CD4-positive, alpha-beta T cell treated with Interleukin-4 for 4 hours (primary cell): ENCODE data around the gene OR8B2.
"Not testable (repeated sequence)": the region's sequence is repeated elsewhere in the genome, so short reads cannot be mapped to it uniquely, and the experiment has no call there.

Experiments used
- DNase-seq: peaks from one replicate; pipeline ENCODE4 v3.0.0-alpha.2; 2020

Gene OR8B2, protein sequence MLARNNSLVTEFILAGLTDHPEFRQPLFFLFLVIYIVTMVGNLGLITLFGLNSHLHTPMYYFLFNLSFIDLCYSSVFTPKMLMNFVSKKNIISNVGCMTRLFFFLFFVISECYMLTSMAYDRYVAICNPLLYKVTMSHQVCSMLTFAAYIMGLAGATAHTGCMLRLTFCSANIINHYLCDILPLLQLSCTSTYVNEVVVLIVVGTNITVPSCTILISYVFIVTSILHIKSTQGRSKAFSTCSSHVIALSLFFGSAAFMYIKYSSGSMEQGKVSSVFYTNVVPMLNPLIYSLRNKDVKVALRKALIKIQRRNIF

DNA sequence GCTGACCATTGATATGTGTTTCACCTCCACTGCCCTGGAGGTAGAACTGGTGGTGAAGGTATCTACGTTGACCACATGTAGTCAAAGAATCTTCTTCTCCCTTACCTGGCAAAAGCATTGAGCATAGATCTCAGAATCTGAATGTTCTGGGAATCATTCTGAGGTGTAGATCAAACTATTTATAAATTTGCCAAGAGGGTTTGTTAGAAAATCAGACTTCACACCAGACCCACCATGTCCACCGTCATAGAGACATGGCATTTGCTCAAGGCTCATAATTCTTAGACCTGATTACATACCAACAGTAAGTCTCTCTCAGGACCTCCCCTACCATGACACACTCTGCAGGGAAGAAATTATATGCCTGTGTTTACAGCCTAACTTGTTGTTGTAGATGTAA lies at the start of gene OR8B2:
OR8B2 (minus strand) TSS at position 101 of the 400 bp plus-strand sequence. CDS start 1,156 bp downstream, outside the sequence.
- DNase-seq = no peak

- no peak for DNase-seq
Measured at GRCh38 chr11:124429599-124429998, 45.3 kb upstream of the OR8B2 start.

GRCh38 chr11:124424384-124424921 lies 40.2 kb upstream of the OR8B2 start, which contains the start of gene OR8B4:
TSS of gene OR8B4 (minus strand) at chr11:124424871. CDS start at chr11:124424871, 0 bp downstream.
- DNase-seq = no peak

- no peak for DNase-seq
Measured at GRCh38 chr11:124421043-124421442, 36.7 kb upstream of the OR8B2 start.

DNA sequence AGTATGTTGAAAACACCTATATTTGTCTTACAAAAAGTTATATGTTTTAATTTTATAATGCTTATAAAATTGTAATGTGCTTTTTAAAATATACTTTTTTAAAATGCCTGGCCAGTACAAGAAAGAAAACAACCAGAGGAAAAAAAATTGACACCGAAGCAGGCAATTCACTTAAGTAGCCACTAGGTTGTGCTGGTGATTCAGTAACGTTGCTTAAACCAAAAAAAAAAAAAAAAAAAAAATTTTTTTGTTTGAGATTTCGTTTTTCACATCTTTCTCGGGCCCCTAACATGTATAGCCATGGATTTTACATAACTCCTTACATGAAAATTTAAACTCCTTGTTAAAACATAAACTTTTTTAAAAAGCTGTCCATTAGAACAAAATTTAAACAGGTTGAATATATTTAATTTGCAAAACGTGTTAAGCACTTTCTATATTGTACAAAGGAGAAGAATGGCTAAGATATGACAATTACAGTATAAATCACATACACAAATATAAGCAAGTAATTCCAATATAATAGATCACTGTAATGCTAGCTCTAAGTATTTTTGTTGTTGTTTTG lies 31.1 kb upstream of the OR8B2 start:
- peak; percentile 20 for DNase-seq

- no peak for DNase-seq
Measured at GRCh38 chr11:124409906-124410305, 25.6 kb upstream of the OR8B2 start.

DNA sequence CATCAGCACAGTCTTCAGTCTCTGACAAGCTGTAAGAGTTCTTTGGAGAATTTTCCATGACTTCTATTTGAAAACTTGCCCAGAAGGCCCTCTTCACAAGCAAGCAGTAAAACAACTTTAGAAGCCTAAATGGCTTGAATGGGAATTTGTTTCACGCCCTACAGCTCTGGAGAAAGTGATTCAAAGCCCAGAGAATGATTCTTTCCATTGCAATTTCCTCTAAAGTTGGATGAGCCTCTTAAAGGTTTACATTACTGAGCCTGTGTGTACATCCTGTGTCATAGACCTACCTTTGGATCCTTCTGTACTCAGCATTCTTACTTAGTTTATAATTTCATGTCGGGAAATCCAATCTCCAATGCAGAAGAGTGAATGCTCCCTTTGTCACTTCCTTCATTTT lies 21.3 kb upstream of the OR8B2 start:
- DNase-seq = no peak

DNA sequence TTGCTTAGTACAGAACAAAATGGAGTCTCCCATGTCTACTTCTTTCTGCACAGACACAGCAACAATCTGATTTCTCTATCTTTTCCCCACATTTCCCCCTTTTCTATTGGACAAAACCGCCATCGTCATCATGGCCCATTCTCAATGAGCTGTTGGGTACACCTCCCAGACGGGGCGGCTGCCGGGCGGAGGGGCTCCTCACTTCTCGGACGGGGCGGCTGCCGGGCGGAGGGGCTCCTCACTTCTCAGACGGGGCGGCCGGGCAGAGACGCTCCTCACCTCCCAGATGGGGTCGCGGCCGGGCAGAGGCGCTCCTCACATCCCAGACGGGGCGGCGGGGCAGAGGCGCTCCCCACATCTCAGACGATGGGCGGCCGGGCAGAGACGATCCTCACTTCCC lies 18.9 kb upstream of the OR8B2 start:
- DNase-seq = not testable (repeated sequence)

DNA sequence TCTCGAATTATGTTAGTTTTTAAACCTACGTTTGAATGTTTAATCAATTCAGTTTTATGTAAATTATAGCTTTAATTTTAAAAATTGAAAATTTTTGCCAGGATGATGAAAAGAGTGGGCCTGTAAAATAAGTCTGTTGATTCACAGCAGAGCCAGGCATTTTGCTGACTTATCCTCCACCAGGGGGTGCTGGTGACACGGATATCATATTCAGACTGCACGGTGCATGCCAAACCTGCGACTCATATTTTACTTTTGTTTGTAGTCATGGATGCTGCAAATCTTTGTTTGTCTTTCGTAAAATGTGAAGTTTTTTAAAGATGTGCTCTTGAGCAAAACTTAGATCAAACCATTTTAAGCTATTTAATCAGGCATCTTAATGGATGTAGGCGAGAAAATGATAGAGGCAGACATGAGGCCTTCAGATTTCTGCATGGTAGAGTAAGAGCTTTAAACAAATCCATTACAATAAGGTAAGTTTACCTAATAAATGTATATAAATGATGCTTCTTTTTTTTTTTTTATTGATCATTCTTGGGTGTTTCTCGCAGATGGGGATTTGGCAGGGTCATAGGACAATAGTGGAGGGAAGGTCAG lies 18.1 kb upstream of the OR8B2 start:
- peak; percentile 34 for DNase-seq

GRCh38 chr11:124398924-124399323 lies 14.6 kb upstream of the OR8B2 start, which contains the start of gene OR8B3:
TSS of gene OR8B3 (minus strand) at chr11:124399024. CDS start at chr11:124397351, 1,673 bp downstream.
- DNase-seq = no peak

GRCh38 chr11:124396847-124397246 lies 12.5 kb upstream of the OR8B2 start:
- not testable (repeated sequence) for DNase-seq

DNA sequence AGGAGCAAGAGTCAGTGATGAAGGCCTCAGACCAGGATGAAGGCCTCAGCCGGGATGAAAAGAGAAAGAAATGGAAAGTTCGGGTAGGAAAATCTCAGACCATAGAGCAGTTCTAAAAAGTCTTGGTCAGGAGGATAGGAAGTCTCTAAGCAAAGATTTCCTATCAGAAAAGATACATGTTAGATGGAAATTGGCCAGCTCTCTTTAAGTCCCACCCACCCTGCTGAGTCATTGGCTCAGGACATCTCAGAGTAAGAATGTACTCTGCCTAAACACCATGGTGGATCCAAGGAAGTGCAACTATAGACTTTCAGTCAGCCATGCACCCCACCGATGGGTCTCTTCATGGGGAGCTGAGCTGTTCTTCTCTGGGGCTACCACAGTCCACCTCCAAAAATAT lies 10.1 kb upstream of the OR8B2 start:
- no peak for DNase-seq

DNA sequence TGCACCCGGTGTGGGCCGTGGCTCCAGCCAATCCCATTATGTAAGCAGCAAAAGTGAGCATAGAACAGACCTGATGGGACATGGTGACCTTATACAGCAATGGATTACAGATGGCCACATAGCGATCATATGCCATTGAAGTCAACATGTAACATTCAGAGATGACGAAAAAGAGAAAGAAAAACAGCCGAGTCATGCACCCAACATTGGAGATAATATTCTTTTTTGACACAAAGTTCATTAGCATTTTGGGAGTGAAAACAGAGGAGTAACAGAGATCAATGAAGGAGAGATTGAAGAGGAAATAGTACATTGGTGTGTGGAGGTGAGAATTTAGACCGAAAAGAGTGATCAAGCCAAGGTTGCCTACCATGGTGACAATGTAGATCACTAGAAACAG lies 1.4 kb downstream of the OR8B2 start:
- not testable (repeated sequence) for DNase-seq

GRCh38 chr11:124380585-124380984 lies 3.7 kb downstream of the OR8B2 start:
- no peak for DNase-seq

- no peak for DNase-seq
Measured at GRCh38 chr11:124376280-124376679, 8.0 kb downstream of the OR8B2 start.

- DNase-seq = no peak
Measured at GRCh38 chr11:124359566-124359965, 24.7 kb downstream of the OR8B2 start.

- no peak for DNase-seq
Measured at GRCh38 chr11:124346311-124346955, 37.9 kb downstream of the OR8B2 start.

DNA sequence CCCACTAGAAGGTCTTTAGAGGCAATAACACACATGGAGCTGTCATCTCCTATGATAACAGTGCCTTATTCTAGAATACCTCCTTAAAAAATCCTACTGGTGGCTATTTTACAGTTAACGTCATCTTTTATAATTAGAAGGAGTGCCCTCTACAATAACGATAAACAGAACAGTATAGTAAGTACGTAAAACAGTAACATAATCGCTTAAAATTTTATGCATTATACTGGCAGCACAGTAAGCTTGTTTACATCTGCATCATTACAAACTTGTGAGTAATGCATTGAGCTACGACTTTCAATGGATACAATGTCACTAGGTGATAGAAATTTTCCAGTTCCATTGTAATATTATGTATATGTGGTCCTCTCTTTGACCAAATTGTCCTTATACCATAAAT lies 40.0 kb downstream of the OR8B2 start:
- no peak for DNase-seq

DNA sequence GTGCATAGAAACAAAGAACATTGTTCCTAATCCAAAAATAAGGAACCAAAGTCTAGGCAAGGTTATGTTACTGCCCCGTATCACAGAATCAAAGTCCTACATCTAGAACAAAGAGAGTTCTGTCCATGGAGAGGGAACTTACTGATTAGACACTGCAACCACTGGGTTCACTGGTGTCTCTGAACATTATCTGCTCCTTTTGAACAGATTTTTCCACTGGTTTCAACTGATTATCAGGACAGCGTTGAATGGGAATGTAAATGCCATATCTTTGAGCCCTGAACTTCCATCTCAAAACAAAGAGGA lies 44.2 kb downstream of the OR8B2 start:
- no peak for DNase-seq

GRCh38 chr11:124339396-124340141 lies 44.7 kb downstream of the OR8B2 start:
- DNase-seq = no peak
